GM18517 (cell line): ENCODE measurements around the gene ITPA.

ENCODE experiments used
- ATAC-seq: cut with Tn5 transposase; IDR thresholded peaks from one replicate; pipeline ENCODE4 v1.9.1; 2021; ENCODE audit warnings: mild to moderate bottlenecking, moderate library complexity; ENCODE audit not compliant: unreplicated experiment

ITPA gene

GRCh38 chr20:3242172-3242692, 32.9 kb downstream of the ITPA start:
- ATAC-seq = no peak

GRCh38 chr20:3243718-3244358, 34.5 kb downstream of the ITPA start:
- no peak for ATAC-seq

- ATAC-seq = no peak
These were observed 35.3 kb downstream of the ITPA start for GRCh38 chr20:3244613-3245012.

GRCh38 chr20:3245156-3245555, 35.9 kb downstream of the ITPA start:
- ATAC-seq = no peak

- ATAC-seq = no peak
These were observed 36.4 kb downstream of the ITPA start for GRCh38 chr20:3245711-3246110.

- no peak for ATAC-seq
These were observed 37.4 kb downstream of the ITPA start for GRCh38 chr20:3246682-3247081.

GRCh38 chr20:3247638-3248037, 38.3 kb downstream of the ITPA start:
- no peak for ATAC-seq

- ATAC-seq = no peak
These were observed 39.1 kb downstream of the ITPA start for GRCh38 chr20:3248167-3248992.

- ATAC-seq = no peak
These were observed 39.7 kb downstream of the ITPA start for GRCh38 chr20:3248993-3249347.

GRCh38 chr20:3250091-3250504, 40.8 kb downstream of the ITPA start:
- ATAC-seq = no peak

GRCh38 chr20:3251806-3252205, 42.5 kb downstream of the ITPA start:
- no peak for ATAC-seq

- no peak for ATAC-seq
These were observed 46.4 kb downstream of the ITPA start for GRCh38 chr20:3255728-3256127.

GRCh38 chr20:3258429-3258828, 49.1 kb downstream of the ITPA start:
- no peak for ATAC-seq

- ATAC-seq = no peak
These were observed 53.3 kb downstream of the ITPA start for GRCh38 chr20:3262566-3262965.

GRCh38 chr20:3270051-3270450, 60.8 kb downstream of the ITPA start:
- no peak for ATAC-seq

GRCh38 chr20:3273371-3273770, 64.1 kb downstream of the ITPA start:
- ATAC-seq = no peak
